ENCODE measurements around the gene KMT5B.

KMT5B gene

GRCh38 chr11:68142441-68143309 is 70.4 kb downstream of the KMT5B start:
- peak; percentile 29 for DNase-seq

- peak; percentile 53 for DNase-seq
These were observed 71.1 kb downstream of the KMT5B start for GRCh38 chr11:68142028-68142412.

GRCh38 chr11:68141246-68142027 is 71.7 kb downstream of the KMT5B start:
- no peak for DNase-seq

- peak; percentile 14 for DNase-seq
These were observed 72.4 kb downstream of the KMT5B start for GRCh38 chr11:68140496-68141245.

- DNase-seq, result no peak
These were observed 74.9 kb downstream of the KMT5B start for GRCh38 chr11:68138237-68138636.

GRCh38 chr11:68137833-68138232 is 75.3 kb downstream of the KMT5B start:
- DNase-seq, result no peak

- DNase-seq, result no peak
These were observed 76.2 kb downstream of the KMT5B start for GRCh38 chr11:68136866-68137265.

- no peak for DNase-seq
These were observed 77.9 kb downstream of the KMT5B start for GRCh38 chr11:68135161-68135560.

- DNase-seq, result no peak
These were observed 79.3 kb downstream of the KMT5B start for GRCh38 chr11:68133761-68134160.

- DNase-seq, result no peak
These were observed 83.0 kb downstream of the KMT5B start for GRCh38 chr11:68130121-68130520.

GRCh38 chr11:68128682-68129327 is 84.3 kb downstream of the KMT5B start:
- no peak for DNase-seq

GRCh38 chr11:68127714-68128681 is 85.1 kb downstream of the KMT5B start:
- no peak for DNase-seq

GRCh38 chr11:68125164-68125563 is 87.9 kb downstream of the KMT5B start:
- no peak for DNase-seq

- DNase-seq, result no peak
These were observed 90.1 kb downstream of the KMT5B start for GRCh38 chr11:68122936-68123539.

- peak; percentile 85 for DNase-seq
These were observed 91.8 kb downstream of the KMT5B start, which contains the start of gene CHKA for GRCh38 chr11:68121067-68121899. TSS of gene CHKA (minus strand) at chr11:68121388. CDS start at chr11:68121177, 211 bp downstream.

GRCh38 chr11:68120273-68121066 is 92.6 kb downstream of the KMT5B start:
- DNase-seq, result peak; percentile 65

GRCh38 chr11:68118706-68119448 is 94.2 kb downstream of the KMT5B start:
- DNase-seq, result no peak

GRCh38 chr11:68117853-68118470 is 95.1 kb downstream of the KMT5B start:
- DNase-seq, result no peak
